B cell (primary cell): ENCODE measurements around the gene NAPSA. TPM values are rescaled to one million over a fixed set of nuclear protein-coding genes. Genes with fewer than 3 reads are reported as not detected.

Source experiments
- ATAC-seq: fragments of 200-7000 bp; cut with Tn5 transposase; one replicate; pipeline ENCODE4 v1.10.0; 2021; ENCODE audit warnings: low read depth, mild to moderate bottlenecking, moderate number of reproducible peaks, moderate library complexity
- CTCF ChIA-PET: fragments of 350-600 bp; sonication (Branson Sonifier 250); formaldehyde crosslinking; loops from one replicate; lab custom pipeline; 2021; ENCODE audit warnings: antibody characterized with exemption, inconsistent platforms; lab: Charles Lee
- POLR2A ChIA-PET: fragments of 350-600 bp; sonication (Branson Sonifier 250); formaldehyde crosslinking; loops from one replicate; lab custom pipeline; 2021; ENCODE audit warnings: antibody characterized with exemption; lab: Charles Lee
- DNase-seq: peaks from one replicate; pipeline ENCODE4 v3.0.0; 2013
- H2AFZ ChIP-seq: 2 replicates; pipeline ENCODE4 v1.6.1; 2012; ENCODE audit warnings: mild to moderate bottlenecking, low read depth, low read length; ENCODE audit not compliant: insufficient read depth, poor library complexity, severe bottlenecking
- H3K27ac ChIP-seq, 2 donors: 1 replicate in 1 of 2; 2 replicates in 1 of 2; pipeline ENCODE4 v1.5.1; 2012 to 2013; ENCODE audit warnings: low read length in 2 of 2, mild to moderate bottlenecking in 2 of 2, moderate library complexity in 1 of 2
- H3K27me3 ChIP-seq, 4 experiments: fragments of 200-600 bp in 1 of 4; sonication (generic) in 1 of 4; replicated peaks in 1 of 4; 1 replicate in 2 of 4; 2 replicates in 2 of 4; pipeline versions ENCODE4 v1.6.1 to v1.7.0; 2013 to 2016; ENCODE audit warnings: low read length in 3 of 4, mild to moderate bottlenecking in 2 of 4, mixed read lengths in 1 of 4, moderate library complexity in 1 of 4; ENCODE audit not compliant: insufficient read depth in 4 of 4, control insufficient read depth in 3 of 4; ENCODE audit errors: control extremely low read depth in 1 of 4
- H3K36me3 ChIP-seq, 2 experiments: replicated peaks in 1 of 2; 1 replicate in 1 of 2; 2 replicates in 1 of 2; pipeline versions ENCODE4 v1.6.1 to v1.7.1; 2013; ENCODE audit warnings: low read length in 1 of 2; ENCODE audit not compliant: insufficient read depth in 2 of 2, control insufficient read depth in 1 of 2; ENCODE audit errors: control extremely low read depth in 1 of 2, extremely low read depth in 1 of 2
- H3K4me1 ChIP-seq, 2 donors: fragments of 200-600 bp in 1 of 2; sonication (generic) in 1 of 2; 1 replicate in 1 of 2; 2 replicates in 1 of 2; pipeline versions ENCODE4 v1.5.1 to v1.6.1; 2013 to 2017; ENCODE audit warnings: low read length in 2 of 2; ENCODE audit not compliant: control insufficient read depth in 2 of 2, insufficient read depth in 2 of 2
- H3K4me2 ChIP-seq: replicated peaks from 2 replicates; pipeline ENCODE3; 2012; ENCODE audit warnings: mild to moderate bottlenecking, low read depth, low read length; ENCODE audit not compliant: poor library complexity, severe bottlenecking
- H3K4me3 ChIP-seq, 5 experiments: fragments of 200-600 bp in 1 of 5; sonication (generic) in 1 of 5; 1 replicate in 3 of 5; 2 replicates in 2 of 5; pipeline versions ENCODE4 v1.5.1 to v1.7.0; 2011 to 2016; ENCODE audit warnings: low read length in 4 of 5, mild to moderate bottlenecking in 4 of 5, low read depth in 2 of 5, control low read depth in 1 of 5, moderate library complexity in 1 of 5; ENCODE audit not compliant: insufficient read depth in 1 of 5; ENCODE audit errors: control extremely low read depth in 1 of 5, extremely low read depth in 1 of 5
- H3K79me2 ChIP-seq: fragments of 200-600 bp; sonication (generic); one replicate; pipeline ENCODE4 v1.6.0; 2016; ENCODE audit warnings: low read length; ENCODE audit not compliant: control insufficient read depth, insufficient read depth
- H3K9ac ChIP-seq: fragments of 200-600 bp; sonication (generic); 2 replicates; pipeline ENCODE4 v1.6.1; 2017; ENCODE audit warnings: mild to moderate bottlenecking, low read length, moderate library complexity
- H3K9me3 ChIP-seq, 3 donors: one replicate each; pipeline versions ENCODE4 v1.6.1 to v1.7.1; 2013; ENCODE audit warnings: low read length in 2 of 3; ENCODE audit not compliant: control insufficient read depth in 2 of 3, insufficient read depth in 1 of 3; ENCODE audit errors: control extremely low read depth in 1 of 3
- H4K20me1 ChIP-seq: 2 replicates; pipeline ENCODE4 v1.6.0; 2012; ENCODE audit warnings: mild to moderate bottlenecking, low read length; ENCODE audit not compliant: insufficient read depth, control insufficient read depth, poor library complexity, severe bottlenecking
- H3K27ac Mint-ChIP-seq: one replicate; pipeline ENCODE4 v1.8.0; 2021; ENCODE audit warnings: mixed read lengths
- H3K27me3 Mint-ChIP-seq: one replicate; pipeline ENCODE4 v1.8.0; 2021; ENCODE audit warnings: mixed read lengths
- H3K4me1 Mint-ChIP-seq: one replicate; pipeline ENCODE4 v1.8.0; 2021; ENCODE audit warnings: mixed read lengths
- H3K4me3 Mint-ChIP-seq: one replicate; pipeline ENCODE4 v1.8.0; 2021; ENCODE audit warnings: mixed read lengths
- H3K9me3 Mint-ChIP-seq: one replicate; pipeline ENCODE4 v1.8.0; 2022; ENCODE audit warnings: mixed read lengths; ENCODE audit not compliant: insufficient read depth
- CTCF ChIP-seq: fragments of 200-600 bp; IDR thresholded peaks from one replicate; pipeline ENCODE4 v1.8.0; 2022; ENCODE audit warnings: antibody characterized with exemption, mild to moderate bottlenecking
- EZH2 ChIP-seq: IDR thresholded peaks from 2 replicates; pipeline ENCODE4 v1.6.1; 2012; ENCODE audit warnings: borderline replicate concordance, low read depth, mild to moderate bottlenecking, moderate library complexity, low read length; ENCODE audit not compliant: insufficient read depth, poor library complexity, severe bottlenecking
- WGBS: methylation state at CpG from one replicate; pipeline ENCODE4 v1.1.5; 2013; ENCODE audit warnings: missing lambda C conversion rate; ENCODE audit not compliant: insufficient coverage; 5-methylcytosine and 5-hydroxymethylcytosine counted together
- intact Hi-C: fragments of 100-400 bp; cut with micrococcal nuclease; formaldehyde crosslinking; loops from one replicate; pipeline ENCODE4 v1.10.0; 2022
- polyA plus RNA-seq: library from polyadenylated mRNA; depleted of rRNA; stranded (reverse); fragments of >200 nt; gene quantifications from 2 replicates; pipeline ENCODE4 v1.2.3, GENCODE V29; 2012
- total RNA-seq, 2 donors: library from RNA; stranded (reverse); fragments of 120-200 nt in 1 of 2; gene quantifications; 1 replicate in 1 of 2; 2 replicates in 1 of 2; pipeline versions ENCODE4 v1.2.3 to v1.2.4, GENCODE V29; 2013 to 2022

Gene NAPSA
- total and polyA plus RNA-seq, 2 donors (not counting 1 experiment from before 2014, with no cell fraction given): 4.0 to 4.7 TPM

- no peak overlapping the region for H3K9ac ChIP-seq
- no peak overlapping the region for H2AFZ ChIP-seq
- H3K27ac ChIP-seq: no peak overlapping the region
- WGBS: 93% methylated on average over 4 of the region's 12 CpGs
- peaks cover 41% of the 10 kb centered on the region for H4K20me1 ChIP-seq
- peaks cover 0 to 24% (median 0%) of the 10 kb centered on the region in 3 donors for H3K9me3 ChIP-seq
- TF ChIP-seq CTCF (no peak), EZH2 (no peak)
- intact Hi-C loops: loop anchor here (2.0 kb wide), 1 partner anchor 33 kb away; no protein-coding TSS in a partner anchor
- peaks cover 0 to 3% of the 10 kb centered on the region in 2 experiments for H3K36me3 ChIP-seq
- H3K27ac Mint-ChIP-seq: no peak overlapping the region
- peaks cover 14% of the 10 kb centered on the region for H3K79me2 ChIP-seq
- peaks cover 23 to 31% of the 10 kb centered on the region in 2 donors for H3K4me1 ChIP-seq
- H3K4me1 Mint-ChIP-seq: peaks cover 30% of the 10 kb centered on the region
- no peak overlapping the region for H3K4me3 Mint-ChIP-seq
- CTCF ChIA-PET: no interaction called here
- H3K27me3 Mint-ChIP-seq: peaks cover 12% of the 10 kb centered on the region
- H3K4me3 ChIP-seq: no peak overlapping the region
- H3K9me3 Mint-ChIP-seq: no peaks in the 10 kb centered on the region
- peaks cover 0 to 9% (median 2%) of the 10 kb centered on the region in 4 experiments for H3K27me3 ChIP-seq
- DNase-seq (no peak), ATAC-seq (no peak)
- H3K4me2 ChIP-seq: no peak overlapping the region
- POLR2A ChIA-PET: no interaction called here
Measured at GRCh38 chr19:50323782-50324133, 41.7 kb downstream of the NAPSA start.

- TF ChIP-seq CTCF (no peak), EZH2 (no peak)
- peaks cover 30% of the 10 kb centered on the region for H3K4me1 Mint-ChIP-seq
- no peak overlapping the region for H3K27ac Mint-ChIP-seq
- no peak overlapping the region for H3K9ac ChIP-seq
- H3K9me3 Mint-ChIP-seq: no peaks in the 10 kb centered on the region
- no peak for ATAC-seq
- 97% methylated on average over 50 of the region's 55 CpGs for WGBS
- peaks cover 41% of the 10 kb centered on the region for H4K20me1 ChIP-seq
- H2AFZ ChIP-seq: no peak overlapping the region
- no peak overlapping the region for H3K4me2 ChIP-seq
- ChIA-PET CTCF (no interaction called here), POLR2A (no interaction called here)
- peaks cover 0 to 3% of the 10 kb centered on the region in 2 experiments for H3K36me3 ChIP-seq
- H3K27me3 ChIP-seq: peaks cover 0 to 9% (median 2%) of the 10 kb centered on the region in 4 experiments
- H3K27me3 Mint-ChIP-seq: peaks cover 12% of the 10 kb centered on the region
- no peak overlapping the region for H3K4me3 ChIP-seq
- DNase-seq: no peak
- no peak overlapping the region for H3K4me3 Mint-ChIP-seq
- H3K4me1 ChIP-seq: peaks cover 23 to 28% of the 10 kb centered on the region in 2 donors
- no peak overlapping the region for H3K27ac ChIP-seq
- intact Hi-C loops: no loop called here
- H3K9me3 ChIP-seq: peaks cover 0 to 21% (median 0%) of the 10 kb centered on the region in 3 donors
- H3K79me2 ChIP-seq: peaks cover 14% of the 10 kb centered on the region
Measured at GRCh38 chr19:50322931-50323781, 42.3 kb downstream of the NAPSA start.
